ENCODE measurements around the gene ZCCHC7.

DNA sequence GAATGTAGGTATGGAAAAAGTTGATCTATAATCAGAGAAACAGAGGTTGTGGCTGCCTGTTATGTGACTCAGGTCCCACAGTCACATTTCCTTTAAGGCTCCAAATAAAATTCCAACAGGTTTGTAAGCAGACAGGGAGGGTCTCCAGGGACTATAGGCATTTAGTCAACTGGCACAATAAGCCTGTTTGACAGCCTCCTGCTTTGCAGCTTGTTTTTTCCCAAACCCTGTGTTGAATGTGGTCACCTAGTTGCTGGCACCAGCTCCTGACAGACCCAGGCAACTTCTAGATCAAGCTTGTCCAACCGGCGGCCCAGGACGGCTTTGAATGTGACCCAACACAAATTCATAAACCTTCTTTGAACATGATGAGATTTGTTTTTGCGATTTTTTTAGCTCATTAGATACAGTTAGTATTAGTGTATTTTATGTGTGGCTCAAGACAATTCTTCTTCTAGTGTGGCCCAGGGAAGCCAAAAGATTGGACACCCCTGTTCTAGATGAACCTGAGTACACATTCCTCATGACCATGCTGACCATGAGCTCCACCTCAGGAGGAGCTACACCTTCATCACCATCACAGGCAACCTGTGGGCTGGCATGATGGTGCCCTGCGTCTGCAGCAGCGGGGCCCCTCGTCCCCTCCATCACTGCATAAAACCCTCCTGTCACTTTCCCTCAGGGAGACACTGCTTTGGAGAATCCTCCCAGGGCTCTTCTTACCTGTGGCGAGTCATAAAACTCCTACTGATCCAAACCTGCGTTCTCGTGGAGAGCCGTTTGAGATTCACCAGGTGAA, 286.4 kb downstream of the ZCCHC7 start:
- TF ChIP-seq CTCF (IDR thresholded peaks at IDR 0.05) (no peak), POLR2A (IDR thresholded peaks at IDR 0.05) (no peak)
